Fibroblast of lung (primary cell): ENCODE results near the gene CFAP299.

ENCODE experiments used
- CTCF ChIP-seq, 2 donors: IDR thresholded peaks in 1 of 2; conservative IDR thresholded peaks in 1 of 2; 1 replicate in 1 of 2; 2 replicates in 1 of 2; pipeline ENCODE4 v1.5.1; 2011 to 2012; ENCODE audit warnings: low read length in 2 of 2, control low read depth in 1 of 2, inconsistent platforms in 1 of 2, low read depth in 1 of 2, mild to moderate bottlenecking in 1 of 2
- EZH2 ChIP-seq: IDR thresholded peaks from 2 replicates; pipeline ENCODE4 v1.5.1; 2012; ENCODE audit warnings: low read length, control low read depth, mild to moderate bottlenecking; ENCODE audit errors: missing control alignments

GRCh38 chr4:80465736-80466135 is 130.2 kb downstream of the CFAP299 start:
- TF ChIP-seq CTCF (conservative IDR thresholded peaks at IDR 0.05 in 1 of 2, IDR thresholded peaks at IDR 0.05 in 1 of 2; ENCODE audit: low read depth in 1 of 2, low read length in 2 of 2) (no peak), EZH2 (no peak)
